IPS-15b (cell line): ENCODE data around the gene PRSS21.

ENCODE experiments used
- H3K27me3 ChIP-seq: one replicate; pipeline ENCODE4 v1.6.1; 2013; ENCODE audit warnings: low read length; ENCODE audit not compliant: control insufficient read depth, insufficient read depth
- H3K36me3 ChIP-seq: one replicate; pipeline ENCODE4 v1.6.1; 2013; ENCODE audit warnings: low read length; ENCODE audit not compliant: control insufficient read depth, insufficient read depth
- H3K4me1 ChIP-seq: one replicate; pipeline ENCODE4 v1.6.1; 2013; ENCODE audit warnings: mild to moderate bottlenecking, low read length; ENCODE audit not compliant: control insufficient read depth, insufficient read depth
- H3K4me3 ChIP-seq: one replicate; pipeline ENCODE4 v1.5.1; 2013; ENCODE audit warnings: low read depth, low read length
- H3K9ac ChIP-seq: one replicate; pipeline ENCODE4 v1.6.1; 2013; ENCODE audit warnings: low read depth, mild to moderate bottlenecking, low read length
- H3K9me3 ChIP-seq: one replicate; pipeline ENCODE4 v1.6.1; 2013; ENCODE audit warnings: mild to moderate bottlenecking, low read length; ENCODE audit not compliant: control insufficient read depth, insufficient read depth

The PRSS21 gene

GRCh38 chr16:2822496-2822895, 5.5 kb downstream of the PRSS21 start:
- H3K36me3 ChIP-seq = no peaks in the 10 kb centered on the region
- H3K4me3 ChIP-seq = no peak overlapping the region
- no peaks in the 10 kb centered on the region for H3K4me1 ChIP-seq
- H3K9ac ChIP-seq = no peak overlapping the region
- no peaks in the 10 kb centered on the region for H3K9me3 ChIP-seq
- H3K27me3 ChIP-seq = no peaks in the 10 kb centered on the region

GRCh38 chr16:2824626-2825025, 7.6 kb downstream of the PRSS21 start:
- H3K9me3 ChIP-seq = no peaks in the 10 kb centered on the region
- no peaks in the 10 kb centered on the region for H3K36me3 ChIP-seq
- H3K9ac ChIP-seq = no peak overlapping the region
- no peaks in the 10 kb centered on the region for H3K4me1 ChIP-seq
- H3K4me3 ChIP-seq = no peak overlapping the region
- H3K27me3 ChIP-seq = no peaks in the 10 kb centered on the region

- Histone ChIP-seq H3K36me3 (no peaks in the 10 kb centered on the region), H3K9ac (no peak overlapping the region), H3K27me3 (no peaks in the 10 kb centered on the region), H3K4me1 (no peaks in the 10 kb centered on the region), H3K9me3 (no peaks in the 10 kb centered on the region), H3K4me3 (no peak overlapping the region)
Measured at GRCh38 chr16:2825049-2825742, 8.2 kb downstream of the PRSS21 start.

GRCh38 chr16:2825906-2826305, 8.9 kb downstream of the PRSS21 start:
- Histone ChIP-seq H3K27me3 (no peaks in the 10 kb centered on the region), H3K4me1 (no peaks in the 10 kb centered on the region), H3K9ac (no peak overlapping the region), H3K36me3 (no peaks in the 10 kb centered on the region), H3K4me3 (no peak overlapping the region), H3K9me3 (no peaks in the 10 kb centered on the region)

- Histone ChIP-seq H3K4me3 (no peak overlapping the region), H3K9me3 (no peaks in the 10 kb centered on the region), H3K4me1 (no peaks in the 10 kb centered on the region), H3K27me3 (no peaks in the 10 kb centered on the region), H3K36me3 (no peaks in the 10 kb centered on the region), H3K9ac (no peak overlapping the region)
Measured at GRCh38 chr16:2826591-2827373, 9.7 kb downstream of the PRSS21 start.

- no peaks in the 10 kb centered on the region for H3K27me3 ChIP-seq
- no peaks in the 10 kb centered on the region for H3K4me1 ChIP-seq
- no peak overlapping the region for H3K9ac ChIP-seq
- no peaks in the 10 kb centered on the region for H3K36me3 ChIP-seq
- H3K4me3 ChIP-seq = no peak overlapping the region
- no peaks in the 10 kb centered on the region for H3K9me3 ChIP-seq
Measured at GRCh38 chr16:2827374-2827791, 10.3 kb downstream of the PRSS21 start.

- no peak overlapping the region for H3K4me3 ChIP-seq
- no peaks in the 10 kb centered on the region for H3K36me3 ChIP-seq
- H3K27me3 ChIP-seq = no peaks in the 10 kb centered on the region
- no peaks in the 10 kb centered on the region for H3K9me3 ChIP-seq
- H3K4me1 ChIP-seq = no peaks in the 10 kb centered on the region
- H3K9ac ChIP-seq = no peak overlapping the region
Measured at GRCh38 chr16:2827831-2828520, 10.9 kb downstream of the PRSS21 start.

- Histone ChIP-seq H3K9me3 (no peaks in the 10 kb centered on the region), H3K27me3 (no peaks in the 10 kb centered on the region), H3K36me3 (no peaks in the 10 kb centered on the region), H3K4me3 (no peak overlapping the region), H3K4me1 (no peaks in the 10 kb centered on the region), H3K9ac (no peak overlapping the region)
Measured at GRCh38 chr16:2828521-2828840, 11.4 kb downstream of the PRSS21 start.

- Histone ChIP-seq H3K27me3 (no peaks in the 10 kb centered on the region), H3K9me3 (no peaks in the 10 kb centered on the region), H3K36me3 (no peaks in the 10 kb centered on the region), H3K4me3 (no peak overlapping the region), H3K9ac (no peak overlapping the region), H3K4me1 (no peaks in the 10 kb centered on the region)
Measured at GRCh38 chr16:2828876-2829430, 11.9 kb downstream of the PRSS21 start.

- H3K9ac ChIP-seq = no peak within 1 kb of the TSS
Measured at GRCh38 chr16:2829501-2830354, 12.7 kb downstream of the PRSS21 start, which contains the start of gene ZG16B. Gene ZG16B, plus strand, starts transcription at chr16:2830303. Its CDS starts 139 bp downstream, at chr16:2830442.

GRCh38 chr16:2830355-2830695, 13.3 kb downstream of the PRSS21 start:
- Histone ChIP-seq H3K9me3 (no peaks in the 10 kb centered on the region), H3K9ac (no peak overlapping the region), H3K4me3 (no peak overlapping the region), H3K27me3 (no peaks in the 10 kb centered on the region), H3K36me3 (no peaks in the 10 kb centered on the region), H3K4me1 (no peaks in the 10 kb centered on the region)

More at GRCh38 chr16:2829501-2830354, 12.7 kb downstream of the PRSS21 start, which contains the start of gene ZG16B:
- no peaks in the 10 kb centered on the region for H3K9me3 ChIP-seq
- no peaks in the 10 kb centered on the region for H3K27me3 ChIP-seq
- no peak within 1 kb of the TSS for H3K4me3 ChIP-seq
- H3K4me1 ChIP-seq = no peaks in the 10 kb centered on the region
- no peaks in the 10 kb centered on the region for H3K36me3 ChIP-seq
